GM19239 (cell line): ENCODE measurements around the gene KDM5B.

Experiments
- DNase-seq: peaks from one replicate; pipeline ENCODE4 v3.0.0; 2011; ENCODE audit warnings: low spot score; ENCODE audit not compliant: insufficient read length
- FAIRE-seq: peaks from 2 replicates; lab custom pipeline; 2011; peaks lifted over from hg19 to GRCh38; lab: Jason Lieb, UNC

The KDM5B gene

GRCh38 chr1:202689493-202690342 lies 118.5 kb downstream of the KDM5B start:
- no peak for DNase-seq

GRCh38 chr1:202689082-202689481 lies 119.1 kb downstream of the KDM5B start:
- no peak for FAIRE-seq
- no peak for DNase-seq

More at GRCh38 chr1:202689493-202690342, 118.5 kb downstream of the KDM5B start:
- no peak for FAIRE-seq

- FAIRE-seq = no peak
- DNase-seq = no peak
Measured at GRCh38 chr1:202688401-202688800, 119.8 kb downstream of the KDM5B start.

- DNase-seq (no peak), FAIRE-seq (no peak)
Measured at GRCh38 chr1:202687798-202688197, 120.4 kb downstream of the KDM5B start.

- no peak for DNase-seq
- FAIRE-seq = no peak
Measured at GRCh38 chr1:202687370-202687769, 120.9 kb downstream of the KDM5B start.

- DNase-seq = no peak
- FAIRE-seq = no peak
Measured at GRCh38 chr1:202685641-202686040, 122.6 kb downstream of the KDM5B start.

- FAIRE-seq (no peak), DNase-seq (no peak)
Measured at GRCh38 chr1:202684716-202685115, 123.5 kb downstream of the KDM5B start.

GRCh38 chr1:202683029-202683428 lies 125.2 kb downstream of the KDM5B start:
- FAIRE-seq (no peak), DNase-seq (no peak)

GRCh38 chr1:202682477-202682876 lies 125.7 kb downstream of the KDM5B start:
- no peak for DNase-seq
- no peak for FAIRE-seq

- no peak for FAIRE-seq
- no peak for DNase-seq
Measured at GRCh38 chr1:202681736-202682420, 126.3 kb downstream of the KDM5B start.

- no peak for DNase-seq
- no peak for FAIRE-seq
Measured at GRCh38 chr1:202680586-202681352, 127.5 kb downstream of the KDM5B start.

GRCh38 chr1:202679406-202680177 lies 128.6 kb downstream of the KDM5B start:
- no peak for FAIRE-seq
- no peak for DNase-seq

- no peak for FAIRE-seq
Measured at GRCh38 chr1:202677433-202677832, 130.8 kb downstream of the KDM5B start.

More at GRCh38 chr1:202677433-202677832, 130.8 kb downstream of the KDM5B start:
- no peak for DNase-seq
